Measurements from ENCODE around the gene MAGI1.
"Not testable (repeated sequence)": the region's sequence is repeated elsewhere in the genome, so short reads cannot be mapped to it uniquely, and the experiment has no call there.

The MAGI1 gene

DNA sequence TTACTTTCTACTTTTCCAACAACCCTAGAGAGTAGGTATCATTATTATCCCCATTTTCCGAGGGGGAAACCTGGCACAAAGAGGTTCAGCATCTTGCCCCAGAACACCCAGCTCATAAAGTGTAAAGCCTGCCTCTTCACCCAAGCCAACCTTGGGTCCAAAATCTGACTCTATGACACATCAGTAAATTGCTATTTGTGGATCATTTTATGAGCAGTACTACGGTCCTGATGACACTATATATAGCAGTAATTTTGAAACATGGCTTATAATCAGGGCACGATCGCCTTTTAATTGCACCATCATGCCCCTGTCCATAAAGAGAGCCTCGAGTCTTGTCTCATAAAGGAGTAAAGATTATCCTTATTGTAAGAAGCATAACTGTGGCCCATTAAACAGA is 9.7 kb downstream of the MAGI1 start (continued):
- TF ChIP-seq, protein P1, sequence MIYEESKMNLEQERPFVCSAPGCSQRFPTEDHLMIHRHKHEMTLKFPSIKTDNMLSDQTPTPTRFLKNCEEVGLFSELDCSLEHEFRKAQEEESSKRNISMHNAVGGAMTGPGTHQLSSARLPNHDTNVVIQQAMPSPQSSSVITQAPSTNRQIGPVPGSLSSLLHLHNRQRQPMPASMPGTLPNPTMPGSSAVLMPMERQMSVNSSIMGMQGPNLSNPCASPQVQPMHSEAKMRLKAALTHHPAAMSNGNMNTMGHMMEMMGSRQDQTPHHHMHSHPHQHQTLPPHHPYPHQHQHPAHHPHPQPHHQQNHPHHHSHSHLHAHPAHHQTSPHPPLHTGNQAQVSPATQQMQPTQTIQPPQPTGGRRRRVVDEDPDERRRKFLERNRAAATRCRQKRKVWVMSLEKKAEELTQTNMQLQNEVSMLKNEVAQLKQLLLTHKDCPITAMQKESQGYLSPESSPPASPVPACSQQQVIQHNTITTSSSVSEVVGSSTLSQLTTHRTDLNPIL (CRISPR knock-in tag; IDR thresholded peaks at IDR 0.05; ENCODE audit: low read depth): no peak
- TF ChIP-seq ISL1 (CRISPR knock-in tag; IDR thresholded peaks at IDR 0.05) (no peak), ZFP3 (CRISPR knock-in tag; IDR thresholded peaks at IDR 0.05) (no peak)

DNA sequence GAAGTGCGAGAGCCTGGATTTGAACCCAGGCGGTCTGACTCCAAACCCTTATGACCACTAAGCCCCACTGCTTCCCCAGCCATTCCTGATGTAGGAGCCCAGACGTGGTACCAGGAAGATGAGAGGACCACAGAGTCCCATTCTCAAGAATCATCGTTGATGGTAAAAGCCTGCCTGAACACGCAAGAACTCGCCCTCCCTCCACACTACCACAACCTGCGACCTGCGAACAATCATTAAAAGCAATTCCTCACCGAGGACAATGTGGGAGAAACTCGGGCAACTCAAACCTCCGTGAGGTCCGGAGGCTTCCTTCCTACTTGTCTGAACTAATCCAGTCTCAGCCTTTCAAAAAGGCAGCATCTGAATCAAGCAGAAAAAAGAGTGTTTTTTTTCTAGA is 10.3 kb downstream of the MAGI1 start:
- no peak for ATAC-seq

DNA sequence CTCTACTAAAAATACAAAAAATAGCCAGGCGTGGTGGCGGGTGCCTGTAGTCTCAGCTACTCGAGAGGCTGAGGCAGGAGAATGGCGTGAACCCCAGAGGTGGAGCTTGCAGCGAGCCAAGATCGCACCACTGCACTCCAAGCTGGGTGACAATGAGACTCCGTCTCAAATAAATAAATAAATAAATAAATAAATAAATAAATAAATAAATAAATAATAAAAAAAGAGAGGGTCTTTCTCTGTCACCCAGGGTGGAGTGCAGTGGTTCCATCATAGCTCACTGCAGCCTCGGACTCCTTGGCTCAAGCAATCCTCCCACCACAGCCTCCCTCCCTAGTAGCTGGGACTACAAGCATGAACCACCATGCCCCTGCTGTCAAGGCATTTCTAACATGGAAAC is 11.6 kb downstream of the MAGI1 start:
- not testable (repeated sequence) for ATAC-seq

More for the DNA sequence above, 10.3 kb downstream of the MAGI1 start:
- TF ChIP-seq GLIS3 (CRISPR knock-in tag; IDR thresholded peaks at IDR 0.05) (no peak), TOX (CRISPR knock-in tag; IDR thresholded peaks at IDR 0.05; ENCODE audit: borderline replicate concordance) (no peak), ESRRG (CRISPR knock-in tag; IDR thresholded peaks at IDR 0.05) (no peak), ZC3H10 (CRISPR knock-in tag; IDR thresholded peaks at IDR 0.05) (no peak), BACH2 (CRISPR knock-in tag; IDR thresholded peaks at IDR 0.05; ENCODE audit: borderline replicate concordance) (no peak), ZNF565 (CRISPR knock-in tag; conservative IDR thresholded peaks at IDR 0.05; ENCODE audit: low read depth) (no peak), ZNF8 (CRISPR knock-in tag; IDR thresholded peaks at IDR 0.05) (no peak)
- TF ChIP-seq, protein P2, sequence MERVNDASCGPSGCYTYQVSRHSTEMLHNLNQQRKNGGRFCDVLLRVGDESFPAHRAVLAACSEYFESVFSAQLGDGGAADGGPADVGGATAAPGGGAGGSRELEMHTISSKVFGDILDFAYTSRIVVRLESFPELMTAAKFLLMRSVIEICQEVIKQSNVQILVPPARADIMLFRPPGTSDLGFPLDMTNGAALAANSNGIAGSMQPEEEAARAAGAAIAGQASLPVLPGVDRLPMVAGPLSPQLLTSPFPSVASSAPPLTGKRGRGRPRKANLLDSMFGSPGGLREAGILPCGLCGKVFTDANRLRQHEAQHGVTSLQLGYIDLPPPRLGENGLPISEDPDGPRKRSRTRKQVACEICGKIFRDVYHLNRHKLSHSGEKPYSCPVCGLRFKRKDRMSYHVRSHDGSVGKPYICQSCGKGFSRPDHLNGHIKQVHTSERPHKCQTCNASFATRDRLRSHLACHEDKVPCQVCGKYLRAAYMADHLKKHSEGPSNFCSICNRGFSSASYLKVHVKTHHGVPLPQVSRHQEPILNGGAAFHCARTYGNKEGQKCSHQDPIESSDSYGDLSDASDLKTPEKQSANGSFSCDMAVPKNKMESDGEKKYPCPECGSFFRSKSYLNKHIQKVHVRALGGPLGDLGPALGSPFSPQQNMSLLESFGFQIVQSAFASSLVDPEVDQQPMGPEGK (CRISPR knock-in tag; IDR thresholded peaks at IDR 0.05; ENCODE audit: borderline replicate concordance): no peak
- TF ChIP-seq, protein P3, sequence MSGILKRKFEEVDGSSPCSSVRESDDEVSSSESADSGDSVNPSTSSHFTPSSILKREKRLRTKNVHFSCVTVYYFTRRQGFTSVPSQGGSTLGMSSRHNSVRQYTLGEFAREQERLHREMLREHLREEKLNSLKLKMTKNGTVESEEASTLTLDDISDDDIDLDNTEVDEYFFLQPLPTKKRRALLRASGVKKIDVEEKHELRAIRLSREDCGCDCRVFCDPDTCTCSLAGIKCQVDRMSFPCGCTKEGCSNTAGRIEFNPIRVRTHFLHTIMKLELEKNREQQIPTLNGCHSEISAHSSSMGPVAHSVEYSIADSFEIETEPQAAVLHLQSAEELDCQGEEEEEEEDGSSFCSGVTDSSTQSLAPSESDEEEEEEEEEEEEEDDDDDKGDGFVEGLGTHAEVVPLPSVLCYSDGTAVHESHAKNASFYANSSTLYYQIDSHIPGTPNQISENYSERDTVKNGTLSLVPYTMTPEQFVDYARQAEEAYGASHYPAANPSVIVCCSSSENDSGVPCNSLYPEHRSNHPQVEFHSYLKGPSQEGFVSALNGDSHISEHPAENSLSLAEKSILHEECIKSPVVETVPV (CRISPR knock-in tag; IDR thresholded peaks at IDR 0.05): no peak
- TF ChIP-seq, protein P1 (CRISPR knock-in tag; IDR thresholded peaks at IDR 0.05; ENCODE audit: low read depth): no peak
- TF ChIP-seq, protein P4, sequence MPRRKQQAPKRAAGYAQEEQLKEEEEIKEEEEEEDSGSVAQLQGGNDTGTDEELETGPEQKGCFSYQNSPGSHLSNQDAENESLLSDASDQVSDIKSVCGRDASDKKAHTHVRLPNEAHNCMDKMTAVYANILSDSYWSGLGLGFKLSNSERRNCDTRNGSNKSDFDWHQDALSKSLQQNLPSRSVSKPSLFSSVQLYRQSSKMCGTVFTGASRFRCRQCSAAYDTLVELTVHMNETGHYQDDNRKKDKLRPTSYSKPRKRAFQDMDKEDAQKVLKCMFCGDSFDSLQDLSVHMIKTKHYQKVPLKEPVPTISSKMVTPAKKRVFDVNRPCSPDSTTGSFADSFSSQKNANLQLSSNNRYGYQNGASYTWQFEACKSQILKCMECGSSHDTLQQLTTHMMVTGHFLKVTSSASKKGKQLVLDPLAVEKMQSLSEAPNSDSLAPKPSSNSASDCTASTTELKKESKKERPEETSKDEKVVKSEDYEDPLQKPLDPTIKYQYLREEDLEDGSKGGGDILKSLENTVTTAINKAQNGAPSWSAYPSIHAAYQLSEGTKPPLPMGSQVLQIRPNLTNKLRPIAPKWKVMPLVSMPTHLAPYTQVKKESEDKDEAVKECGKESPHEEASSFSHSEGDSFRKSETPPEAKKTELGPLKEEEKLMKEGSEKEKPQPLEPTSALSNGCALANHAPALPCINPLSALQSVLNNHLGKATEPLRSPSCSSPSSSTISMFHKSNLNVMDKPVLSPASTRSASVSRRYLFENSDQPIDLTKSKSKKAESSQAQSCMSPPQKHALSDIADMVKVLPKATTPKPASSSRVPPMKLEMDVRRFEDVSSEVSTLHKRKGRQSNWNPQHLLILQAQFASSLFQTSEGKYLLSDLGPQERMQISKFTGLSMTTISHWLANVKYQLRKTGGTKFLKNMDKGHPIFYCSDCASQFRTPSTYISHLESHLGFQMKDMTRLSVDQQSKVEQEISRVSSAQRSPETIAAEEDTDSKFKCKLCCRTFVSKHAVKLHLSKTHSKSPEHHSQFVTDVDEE (CRISPR knock-in tag; IDR thresholded peaks at IDR 0.05): no peak

DNA sequence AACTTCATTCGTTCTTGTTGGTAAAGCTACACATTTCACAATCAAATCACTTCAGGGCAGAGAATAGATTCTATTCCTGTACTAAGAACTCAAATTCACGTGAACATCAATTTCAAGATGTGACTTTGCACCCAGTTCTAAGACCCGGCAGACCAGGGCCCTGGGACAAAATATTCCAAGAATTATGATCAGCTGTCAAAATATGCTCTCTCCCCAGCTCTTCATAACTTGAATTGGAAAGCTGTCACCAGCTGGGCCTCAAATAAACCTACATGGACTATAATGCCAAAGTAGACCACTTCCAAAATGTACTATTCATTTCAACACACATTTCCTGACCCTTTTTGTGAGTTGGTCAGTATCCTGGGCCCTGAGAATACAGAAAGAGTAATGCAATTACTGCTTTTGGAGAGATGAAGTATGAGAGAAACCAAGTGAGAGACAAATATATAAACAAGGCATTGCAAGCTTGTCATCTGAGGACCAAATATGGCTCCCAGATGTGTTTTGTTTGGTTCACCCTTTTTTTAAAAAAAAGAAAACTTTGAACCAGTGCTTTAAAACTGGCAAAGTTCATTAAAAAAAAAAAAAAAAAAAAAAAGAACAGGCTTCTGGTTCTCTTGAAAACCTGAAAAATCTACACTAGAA is 14.9 kb downstream of the MAGI1 start:
- TF ChIP-seq ISL1 (CRISPR knock-in tag; IDR thresholded peaks at IDR 0.05): no peak
- no peak for TF ChIP-seq BACH2 (CRISPR knock-in tag; IDR thresholded peaks at IDR 0.05; ENCODE audit: borderline replicate concordance)
- TF ChIP-seq TCF4 (CRISPR knock-in tag; IDR thresholded peaks at IDR 0.05; ENCODE audit: borderline replicate concordance): no peak
- no peak for TF ChIP-seq ZNF565 (CRISPR knock-in tag; conservative IDR thresholded peaks at IDR 0.05; ENCODE audit: low read depth)
- TF ChIP-seq, protein P2 (CRISPR knock-in tag; IDR thresholded peaks at IDR 0.05; ENCODE audit: borderline replicate concordance): no peak
- TF ChIP-seq ZFP30 (CRISPR knock-in tag; IDR thresholded peaks at IDR 0.05): no peak
- TF ChIP-seq PPARA (CRISPR knock-in tag; IDR thresholded peaks at IDR 0.05; ENCODE audit: borderline replicate concordance): no peak
- no peak for TF ChIP-seq CSDC2 (CRISPR knock-in tag; IDR thresholded peaks at IDR 0.05)
- TF ChIP-seq RARB (CRISPR knock-in tag; IDR thresholded peaks at IDR 0.05): no peak
- TF ChIP-seq ZNF8 (CRISPR knock-in tag; IDR thresholded peaks at IDR 0.05): no peak
- TF ChIP-seq, protein P3 (CRISPR knock-in tag; IDR thresholded peaks at IDR 0.05): no peak
- TF ChIP-seq GLIS3 (CRISPR knock-in tag; IDR thresholded peaks at IDR 0.05): no peak
- no peak for TF ChIP-seq ZNF70 (CRISPR knock-in tag; IDR thresholded peaks at IDR 0.05)
- TF ChIP-seq SNAI2 (CRISPR knock-in tag; IDR thresholded peaks at IDR 0.05): no peak
- ATAC-seq: no peak
